ENCODE data around the gene AGAP1.

GRCh38 chr2:235921508-235922191, 427.8 kb downstream of the AGAP1 start:
- TF ChIP-seq CTCF (IDR thresholded peaks at IDR 0.05) (no peak), POLR2A (IDR thresholded peaks at IDR 0.05) (no peak), EP300 (IDR thresholded peaks at IDR 0.05) (no peak)
